Measurements from ENCODE around the gene NEXN. TPM values are rescaled to one million over a fixed set of nuclear protein-coding genes. Genes with fewer than 3 reads are reported as not detected.

NEXN gene
- total RNA-seq, 1 experiment from 2014 or later, result 0.92 TPM

GRCh38 chr1:77958391-77958790 is 70.0 kb downstream of the NEXN start:
- Histone ChIP-seq H2AFZ (no peak overlapping the region), H3K27me3 (ENCODE audit: insufficient read depth, low read depth) (no peaks in the 10 kb centered on the region), H3K4me1 (replicated peaks; ENCODE audit: insufficient read depth) (no peaks in the 10 kb centered on the region), H3K9me3 (ENCODE audit: insufficient read depth, low read depth) (no peaks in the 10 kb centered on the region), H3K4me2 (no peak overlapping the region), H3K79me2 (ENCODE audit: low read depth) (peaks cover 47% of the 10 kb centered on the region), H3K27ac (no peak overlapping the region), H3K4me3 (no peak overlapping the region), H3K36me3 (ENCODE audit: low read depth) (peaks cover 79% of the 10 kb centered on the region), H3F3A (ENCODE audit: insufficient read depth, low read depth) (peaks cover 12% of the 10 kb centered on the region), H4K20me1 (ENCODE audit: insufficient read depth) (peaks cover 70% of the 10 kb centered on the region), H3K9me2 (ENCODE audit: insufficient read depth) (no peaks in the 10 kb centered on the region)
- ChIA-PET CTCF (no interaction called here), POLR2A (ENCODE audit: unreplicated experiment) (no interaction called here)
- no peak for TF ChIP-seq EZH2 (IDR thresholded peaks at IDR 0.05; ENCODE audit: low read depth)
- no peak for TF ChIP-seq CTCF (conservative IDR thresholded peaks at IDR 0.05)
- intact Hi-C loops (cut with micrococcal nuclease; ENCODE audit: unreplicated experiment), result no loop called here
- no peak for DNase-seq
- BruUV-seq (replicated peaks), result no TSS peak

GRCh38 chr1:77958850-77959249 is 70.4 kb downstream of the NEXN start:
- intact Hi-C loops (cut with micrococcal nuclease; ENCODE audit: unreplicated experiment), result no loop called here
- H2AFZ ChIP-seq, result no peak overlapping the region
- peaks cover 80% of the 10 kb centered on the region for H3K36me3 ChIP-seq (ENCODE audit: low read depth)
- CTCF ChIA-PET, result no interaction called here
- peaks cover 12% of the 10 kb centered on the region for H3F3A ChIP-seq (ENCODE audit: insufficient read depth, low read depth)
- no peak overlapping the region for H3K4me2 ChIP-seq
- no peaks in the 10 kb centered on the region for H3K4me1 ChIP-seq (replicated peaks; ENCODE audit: insufficient read depth)
- H3K4me3 ChIP-seq, result no peak overlapping the region
- TF ChIP-seq CTCF (conservative IDR thresholded peaks at IDR 0.05), result no peak
- TF ChIP-seq EZH2 (IDR thresholded peaks at IDR 0.05; ENCODE audit: low read depth), result no peak
- H3K27me3 ChIP-seq (ENCODE audit: insufficient read depth, low read depth), result no peaks in the 10 kb centered on the region
- BruUV-seq (replicated peaks), result no TSS peak
- H3K9me2 ChIP-seq (ENCODE audit: insufficient read depth), result no peaks in the 10 kb centered on the region
- POLR2A ChIA-PET (ENCODE audit: unreplicated experiment), result no interaction called here
- no peak overlapping the region for H3K27ac ChIP-seq
- DNase-seq, result no peak
- H4K20me1 ChIP-seq (ENCODE audit: insufficient read depth), result peaks cover 70% of the 10 kb centered on the region
- peaks cover 48% of the 10 kb centered on the region for H3K79me2 ChIP-seq (ENCODE audit: low read depth)
- no peaks in the 10 kb centered on the region for H3K9me3 ChIP-seq (ENCODE audit: insufficient read depth, low read depth)

GRCh38 chr1:77961392-77961791 is 73.0 kb downstream of the NEXN start:
- Histone ChIP-seq H3K4me2 (no peak overlapping the region), H3K36me3 (ENCODE audit: low read depth) (peaks cover 84% of the 10 kb centered on the region), H2AFZ (no peak overlapping the region), H3K9me3 (ENCODE audit: insufficient read depth, low read depth) (no peaks in the 10 kb centered on the region), H3K27ac (no peak overlapping the region), H3K4me1 (replicated peaks; ENCODE audit: insufficient read depth) (no peaks in the 10 kb centered on the region), H3K4me3 (no peak overlapping the region), H3K79me2 (ENCODE audit: low read depth) (peaks cover 59% of the 10 kb centered on the region), H3K9me2 (ENCODE audit: insufficient read depth) (no peaks in the 10 kb centered on the region), H4K20me1 (ENCODE audit: insufficient read depth) (peaks cover 70% of the 10 kb centered on the region), H3F3A (ENCODE audit: insufficient read depth, low read depth) (peaks cover 12% of the 10 kb centered on the region), H3K27me3 (ENCODE audit: insufficient read depth, low read depth) (no peaks in the 10 kb centered on the region)
- intact Hi-C loops (cut with micrococcal nuclease; ENCODE audit: unreplicated experiment), result loop anchor here (10.0 kb wide), 1 partner anchor 237 kb away; no protein-coding TSS in a partner anchor
- ChIA-PET CTCF (no interaction called here), POLR2A (ENCODE audit: unreplicated experiment) (no interaction called here)
- DNase-seq, result no peak
- TF ChIP-seq CTCF (conservative IDR thresholded peaks at IDR 0.05) (no peak), EZH2 (IDR thresholded peaks at IDR 0.05; ENCODE audit: low read depth) (no peak)
- no TSS peak for BruUV-seq (replicated peaks)

Measured in PC-9 (cell line).